Stomach (tissue), 19 donors: Measurements from ENCODE around the gene CACNA2D4. TPM values are rescaled to one million over a fixed set of nuclear protein-coding genes. Genes with fewer than 3 reads are reported as not detected.

ENCODE experiments used
- DNase-seq, 2 donors: peaks; one replicate each; pipeline versions ENCODE4 v3.0.0 to v3.0.0-alpha.2; 2013 to 2019
- H3K27ac ChIP-seq, 5 donors: fragments of 200-600 bp in 4 of 5; sonication (generic) in 4 of 5; one replicate each; pipeline ENCODE4 v1.5.1; 2013 to 2019; ENCODE audit warnings: mild to moderate bottlenecking in 1 of 5, moderate library complexity in 1 of 5
- H3K27me3 ChIP-seq, 3 donors: fragments of 200-600 bp; sonication (generic); one replicate each; pipeline ENCODE4 v1.5.1; 2017 to 2019; ENCODE audit warnings: mixed run types in 1 of 3
- H3K36me3 ChIP-seq, 4 donors: fragments of 200-600 bp; sonication (generic); 1 replicate in 3 of 4; 2 replicates in 1 of 4; pipeline ENCODE4 v1.5.1; 2016 to 2019
- H3K4me1 ChIP-seq, 4 donors: fragments of 200-600 bp; sonication (generic); one replicate each; pipeline ENCODE4 v1.5.1; 2016 to 2019
- H3K4me3 ChIP-seq, 4 donors: fragments of 200-600 bp; sonication (generic) in 3 of 4; one replicate each; pipeline ENCODE4 v1.5.1; 2016 to 2019; ENCODE audit warnings: mild to moderate bottlenecking in 1 of 4
- H3K9me3 ChIP-seq, 4 donors: fragments of 200-600 bp; sonication (generic); one replicate each; pipeline ENCODE4 v1.5.1; 2016 to 2019
- CTCF ChIP-seq, 7 experiments: fragments of 450-650 bp in 4 of 7; fragments of 200-600 bp in 3 of 7; sonication (generic) in 3 of 7; IDR thresholded peaks; one replicate each; pipeline ENCODE4 v1.5.1; 2016 to 2019; ENCODE audit warnings: antibody characterized with exemption in 7 of 7, control low read depth in 2 of 7, mild to moderate bottlenecking in 1 of 7
- EP300 ChIP-seq: sonication (generic); formaldehyde crosslinking; IDR thresholded peaks from one replicate; pipeline ENCODE4 v1.6.1; 2017; ENCODE audit warnings: antibody characterized with exemption
- POLR2A ChIP-seq, 4 donors: fragments of 450-650 bp; IDR thresholded peaks; one replicate each; pipeline ENCODE4 v1.6.1; 2016; ENCODE audit warnings: antibody characterized with exemption in 4 of 4, control low read depth in 2 of 4, mild to moderate bottlenecking in 1 of 4, moderate library complexity in 1 of 4
- POLR2AphosphoS5 ChIP-seq, 3 donors: sonication (generic); formaldehyde crosslinking; IDR thresholded peaks; one replicate each; pipeline ENCODE4 v1.6.1; 2016; ENCODE audit warnings: antibody characterized with exemption in 3 of 3
- whole genome bisulfite sequencing, 5 donors: extraction: QIAGEN DNeasy Blood & Tissue Kit in 3 of 5; methylation state at CpG; one replicate each; pipeline versions ENCODE4 v1.1.5 to v1.1.7; 2013 to 2018; 5-methylcytosine and 5-hydroxymethylcytosine counted together
- intact Hi-C: fragments of 100-400 bp; cut with DNase I; formaldehyde crosslinking; loops from one replicate; pipeline ENCODE4 v1.15.1; 2023; ENCODE audit warnings: low total_unique reads
- long read RNA-seq, 10 donors: transcript quantifications; one replicate each; lab custom pipeline, GENCODE V29; 2026
- polyA plus RNA-seq, 3 donors: library from polyadenylated mRNA; stranded (reverse); fragments of 200-250 nt; gene quantifications; one replicate each; pipeline ENCODE4 v1.2.3, GENCODE V29; 2013
- total RNA-seq, 5 donors: library from RNA; depleted of rRNA; stranded (reverse); fragments of >200 nt; gene quantifications; one replicate each; pipeline versions ENCODE4 v1.1.0 to v1.2.3, GENCODE V29; 2014 to 2016
- donor health status: healthy with polysubstance abuse.
- donor health status: Bipolar disorder and iron deficiency.
- donor health status: healthy.

CACNA2D4 gene
- total RNA-seq: 1 to 10 TPM in 3 of 5 donors, under 1 TPM in 1, not detected in 1; 0.58 to 3.5 (median 1.5) TPM
- polyA plus RNA-seq: 1 to 10 TPM; 1.8 to 3.2 (median 1.9) TPM
- long read RNA-seq, donor 1: 0 reads
- long read RNA-seq, donor 2: 0 reads
- long read RNA-seq, donor 3: 0 reads
- long read RNA-seq, donor 4: 0 reads
- long read RNA-seq, donor 5: 0 reads
- long read RNA-seq, donor 6: 0 reads
- long read RNA-seq, donor 7, partial matches to known transcripts: 0 of 1 reads
- long read RNA-seq, donor 7, other reads (novel, unspliced or antisense): 0 of 1 reads
- long read RNA-seq, donor 8: 0 reads
- long read RNA-seq, donor 9: 0 reads
- long read RNA-seq, donor 10: 0 reads

GRCh38 chr12:1918081-1918883 is at the start of gene CACNA2D4:
CACNA2D4 (minus strand) TSS chr12:1918652; CDS start chr12:1918473, 179 bp downstream.
- peaks cover 0 to 7% (median 6%) of the 10 kb centered on the region in 3 donors for H3K27me3 ChIP-seq
- peak within 1 kb of the TSS in 4 of 5 donors; percentile 7 to 77 (median 67) for H3K27ac ChIP-seq
- TF ChIP-seq CTCF (IDR thresholded peaks at IDR 0.05): no peak
- no peak for TF ChIP-seq POLR2AphosphoS5 (IDR thresholded peaks at IDR 0.05)
- TF ChIP-seq EP300: no peak
- no peak for TF ChIP-seq POLR2A (IDR thresholded peaks at IDR 0.05)
- peak within 1 kb of the TSS in 3 of 4 donors; percentile 13 to 32 (median 28) for H3K4me3 ChIP-seq
- no peaks in the 10 kb centered on the region for H3K36me3 ChIP-seq
- peaks cover 0 to 11% (median 9%) of the 10 kb centered on the region in 4 donors for H3K4me1 ChIP-seq
- no peaks in the 10 kb centered on the region for H3K9me3 ChIP-seq
- peak; percentile 11 to 22 for DNase-seq
- intact Hi-C loops: loop anchor here (10.0 kb wide), 1 partner anchor 93 kb away; the partner anchor contains the start of gene LRTM2
- WGBS, 5 donors: 58 to 78% (median 71%) methylated on average over 11 to 18 of the region's 18 CpGs

- H3K27ac ChIP-seq: peak overlapping the region in 2 of 5 donors; percentile 43 to 87
- intact Hi-C loops: no loop called here
- H3K4me3 ChIP-seq: no peak overlapping the region
- peaks cover 0 to 11% (median 0%) of the 10 kb centered on the region in 4 donors for H3K4me1 ChIP-seq
- TF ChIP-seq CTCF (IDR thresholded peaks at IDR 0.05): no peak
- no peak for TF ChIP-seq POLR2A (IDR thresholded peaks at IDR 0.05)
- no peak for TF ChIP-seq EP300
- no peak for TF ChIP-seq POLR2AphosphoS5 (IDR thresholded peaks at IDR 0.05)
- H3K9me3 ChIP-seq: no peaks in the 10 kb centered on the region
- H3K27me3 ChIP-seq: no peaks in the 10 kb centered on the region
- WGBS, 5 donors: 79 to 93% (median 88%) methylated on average over 4 of the region's 4 CpGs
- DNase-seq: peak in 1 of 2 donors; percentile 32
- peaks cover 5 to 54% (median 42%) of the 10 kb centered on the region in 4 donors for H3K36me3 ChIP-seq
Observed at GRCh38 chr12:1966561-1967226, 48.2 kb upstream of the CACNA2D4 start.

GRCh38 chr12:1965916-1966315 is 47.5 kb upstream of the CACNA2D4 start:
- 82 to 94% (median 89%) methylated on average over 2 of the region's 2 CpGs for WGBS, 5 donors
- no peaks in the 10 kb centered on the region for H3K9me3 ChIP-seq
- intact Hi-C loops: no loop called here
- no peaks in the 10 kb centered on the region for H3K27me3 ChIP-seq
- DNase-seq: no peak
- H3K27ac ChIP-seq: peak overlapping the region in 2 of 5 donors; percentile 38 to 87
- peaks cover 0 to 7% (median 0%) of the 10 kb centered on the region in 4 donors for H3K4me1 ChIP-seq
- TF ChIP-seq CTCF (IDR thresholded peaks at IDR 0.05): no peak
- no peak for TF ChIP-seq EP300
- no peak for TF ChIP-seq POLR2AphosphoS5 (IDR thresholded peaks at IDR 0.05)
- no peak for TF ChIP-seq POLR2A (IDR thresholded peaks at IDR 0.05)
- no peak overlapping the region for H3K4me3 ChIP-seq
- H3K36me3 ChIP-seq: peaks cover 8 to 61% (median 44%) of the 10 kb centered on the region in 4 donors
